H54 (cell line): Measurements from ENCODE around the gene FRMPD4.
"Not testable (repeated sequence)": the region's sequence is repeated elsewhere in the genome, so short reads cannot be mapped to it uniquely, and the experiment has no call there.

Source experiments
- DNase-seq: peaks from one replicate; pipeline ENCODE4 v3.0.0; 2011; ENCODE audit warnings: low spot score, mixed read lengths; ENCODE audit not compliant: insufficient read length
- FAIRE-seq: peaks from 3 replicates; lab custom pipeline; 2011; peaks lifted over from hg19 to GRCh38; lab: Jason Lieb, UNC
- POLR2A ChIP-seq: IDR thresholded peaks from 2 replicates; pipeline ENCODE4 v1.6.1; 2011; ENCODE audit warnings: low read depth, mild to moderate bottlenecking, low read length

The FRMPD4 gene

DNA sequence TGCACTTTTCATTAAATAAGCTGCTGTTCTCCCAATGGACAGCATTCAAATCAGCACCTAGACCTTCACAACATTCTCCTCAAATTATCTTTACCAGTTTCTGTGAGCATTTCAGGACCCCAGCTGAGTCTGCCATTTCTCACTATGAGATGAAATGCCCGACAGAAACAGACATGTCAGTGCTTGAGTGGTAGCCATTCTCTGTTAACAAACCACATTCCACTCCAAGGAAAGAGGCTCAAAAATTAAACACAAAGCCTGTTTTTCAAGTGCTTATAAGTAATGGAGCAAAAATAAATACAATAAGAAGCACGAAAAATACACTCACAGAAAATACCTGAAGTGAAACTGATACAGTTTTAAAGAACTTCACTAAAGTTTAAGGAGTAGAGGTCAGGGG, 332.8 kb downstream of the FRMPD4 start:
- TF ChIP-seq POLR2A, result no peak
- DNase-seq (no peak), FAIRE-seq (no peak)

- no peak for DNase-seq
- TF ChIP-seq POLR2A, result no peak
- no peak for FAIRE-seq
Observed at GRCh38 chrX:12480956-12481355, 342.7 kb downstream of the FRMPD4 start.

DNA sequence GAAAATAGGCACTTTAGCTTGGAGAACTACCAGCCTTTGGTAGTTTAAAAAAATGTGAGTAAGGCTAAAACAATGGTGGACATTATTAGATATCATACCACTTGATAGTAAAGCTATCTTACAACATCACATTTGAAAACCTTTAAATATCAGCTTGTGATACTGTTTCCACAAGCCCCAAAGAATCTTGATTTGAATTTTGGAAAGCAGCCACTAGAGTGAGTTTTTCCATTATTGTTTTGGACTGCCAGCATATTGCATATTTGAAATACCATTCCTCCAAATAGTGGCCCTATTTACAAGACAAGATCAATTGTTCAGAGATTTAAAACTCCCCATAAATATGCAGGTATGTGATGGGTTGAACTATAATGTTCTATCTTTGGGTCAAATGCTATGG, 349.9 kb downstream of the FRMPD4 start:
- FAIRE-seq (no peak), DNase-seq (no peak)
- no peak for TF ChIP-seq POLR2A

DNA sequence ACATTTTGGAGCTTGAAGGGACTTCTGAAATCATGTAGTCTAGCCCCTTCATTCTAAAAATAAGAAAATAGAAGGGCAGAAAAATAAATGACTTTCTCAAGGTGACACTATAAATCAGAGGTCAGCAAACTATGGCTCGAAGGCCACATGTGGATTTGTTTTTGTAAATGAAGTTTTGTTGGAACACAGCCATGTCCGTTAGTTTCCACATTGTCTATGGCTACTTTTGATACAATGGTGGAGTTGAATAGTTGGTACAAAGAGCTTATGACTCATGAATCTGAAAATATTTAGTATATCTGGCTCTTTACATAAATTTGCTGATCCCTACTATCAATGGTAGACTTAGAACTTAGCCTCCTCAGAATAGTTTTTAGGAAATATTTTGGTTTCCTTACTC, 350.5 kb downstream of the FRMPD4 start:
- FAIRE-seq (no peak), DNase-seq (no peak)
- TF ChIP-seq POLR2A, result no peak

DNA sequence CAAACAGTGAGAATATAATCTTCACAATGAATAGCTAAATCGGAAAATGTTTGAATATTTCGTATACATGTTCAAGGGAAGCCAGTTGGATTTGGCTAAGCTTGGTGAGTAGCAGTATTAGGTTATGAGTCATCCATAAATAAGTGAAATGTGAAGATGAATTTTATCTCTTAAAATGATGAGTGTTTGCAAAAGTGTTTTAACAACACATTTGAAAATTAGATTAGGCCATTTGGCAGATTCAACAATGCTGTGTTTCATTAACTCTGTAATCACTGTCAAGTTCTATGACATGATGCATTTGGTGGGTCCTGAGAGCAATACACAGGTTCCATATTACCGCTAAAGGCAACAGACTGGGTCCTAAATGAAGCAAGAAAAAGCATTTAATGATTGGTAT, 351.1 kb downstream of the FRMPD4 start:
- FAIRE-seq, result no peak
- DNase-seq, result no peak
- TF ChIP-seq POLR2A, result no peak

DNA sequence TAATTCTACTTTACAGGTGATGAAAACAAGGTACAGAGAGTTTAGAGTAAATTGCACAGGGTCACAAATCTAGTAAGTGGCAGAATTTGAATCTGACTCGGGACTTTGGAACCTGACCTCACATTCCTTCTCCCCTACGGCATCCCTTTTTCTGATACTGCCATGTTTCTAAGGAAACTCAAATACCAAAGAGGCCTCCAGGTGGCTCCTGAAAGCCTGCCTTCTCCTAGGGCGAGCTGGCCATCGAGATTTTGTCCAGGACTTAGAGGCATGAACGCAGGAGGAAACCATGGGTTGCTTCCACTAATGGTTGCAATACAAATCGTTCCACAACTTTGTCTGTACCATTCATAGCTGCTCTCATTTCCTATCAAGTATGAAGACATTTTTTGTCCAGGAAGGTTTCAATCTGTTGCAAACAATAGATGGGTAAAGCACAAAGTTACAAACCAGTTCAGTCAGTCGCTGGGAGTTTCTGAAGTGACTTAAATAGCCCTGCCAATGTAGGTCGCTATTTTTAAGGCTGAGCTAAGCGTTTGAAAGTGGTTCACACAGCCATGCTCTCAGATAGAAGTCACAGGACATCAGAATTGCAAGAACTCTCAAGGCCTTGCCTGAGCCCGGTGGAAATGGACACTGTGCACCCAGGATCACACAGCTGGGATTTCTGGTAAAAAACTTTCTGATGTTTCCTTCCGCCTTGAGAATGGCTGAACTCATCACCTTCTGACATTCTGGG, 356.3 kb downstream of the FRMPD4 start:
- DNase-seq, result no peak
- no peak for FAIRE-seq

DNA sequence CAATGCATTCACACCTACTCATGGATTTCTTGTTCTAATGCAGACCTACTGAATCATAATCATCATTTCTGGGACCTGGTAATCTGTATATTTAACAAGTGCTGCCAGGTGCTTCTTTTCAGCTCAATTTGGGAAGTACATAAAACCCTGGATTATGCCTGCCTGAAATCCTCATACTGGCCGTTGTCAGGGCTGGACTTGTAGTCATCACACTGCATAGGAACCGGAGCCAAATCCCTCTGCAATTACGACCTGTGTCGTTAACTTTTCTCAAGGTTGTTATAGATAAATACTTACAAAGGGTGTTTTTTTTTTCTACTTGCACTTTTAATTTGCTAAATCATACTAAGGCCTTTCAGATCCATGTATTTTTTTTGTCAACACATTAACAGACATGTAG, 358.1 kb downstream of the FRMPD4 start:
- no peak for TF ChIP-seq POLR2A
- DNase-seq, result no peak
- FAIRE-seq, result no peak

More for the DNA sequence above, 356.3 kb downstream of the FRMPD4 start:
- TF ChIP-seq POLR2A, result no peak

GRCh38 chrX:12497832-12498591, 359.7 kb downstream of the FRMPD4 start:
- DNase-seq, result no peak
- no peak for FAIRE-seq
- TF ChIP-seq POLR2A, result no peak

DNA sequence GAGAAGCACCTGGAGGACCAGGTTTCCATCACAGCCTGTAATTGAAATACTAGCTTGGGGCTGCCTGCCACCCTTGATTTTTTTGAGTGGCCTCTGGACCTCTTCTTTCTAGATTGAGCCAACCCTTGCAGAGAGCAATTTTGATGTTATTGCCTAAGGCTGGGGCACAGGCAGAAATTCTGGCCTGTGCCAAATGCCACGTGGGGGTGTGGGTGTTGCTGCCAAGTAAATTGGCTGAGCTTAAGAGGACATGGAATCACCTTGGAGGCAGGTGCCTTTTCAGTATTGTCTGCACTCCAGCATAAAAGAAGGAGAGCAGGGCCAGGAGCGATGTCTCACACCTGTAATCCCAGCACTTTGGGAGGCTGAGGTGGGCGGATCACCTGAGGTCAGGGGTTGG, 366.9 kb downstream of the FRMPD4 start:
- DNase-seq (no peak), FAIRE-seq (no peak)
- TF ChIP-seq POLR2A, result no peak

GRCh38 chrX:12515384-12515783, 377.1 kb downstream of the FRMPD4 start:
- FAIRE-seq, result not testable (repeated sequence)

GRCh38 chrX:12526306-12526705, 388.0 kb downstream of the FRMPD4 start:
- no peak for FAIRE-seq
- no peak for DNase-seq
- TF ChIP-seq POLR2A, result no peak

More at GRCh38 chrX:12515384-12515783, 377.1 kb downstream of the FRMPD4 start:
- DNase-seq, result not testable (repeated sequence)

GRCh38 chrX:12538096-12538495, 399.8 kb downstream of the FRMPD4 start:
- not testable (repeated sequence) for FAIRE-seq, DNase-seq

DNA sequence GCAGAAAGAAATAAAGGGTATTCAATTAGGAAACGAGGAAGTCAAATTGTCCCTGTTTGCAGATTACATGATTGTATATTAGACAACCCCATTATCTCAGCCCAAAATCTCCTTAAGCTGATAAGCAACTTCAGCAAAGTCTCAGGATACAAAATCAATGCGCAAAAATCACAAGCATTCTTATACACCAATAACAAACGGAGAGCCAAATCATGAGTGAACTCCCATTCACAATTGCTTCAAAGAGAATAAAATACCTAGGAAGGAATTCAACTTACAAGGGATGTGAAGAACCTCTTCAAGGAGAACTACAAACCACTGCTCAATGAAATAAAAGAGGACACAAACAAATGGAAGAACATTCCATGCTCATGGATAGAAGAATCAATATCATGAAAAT, 404.0 kb downstream of the FRMPD4 start:
- FAIRE-seq, DNase-seq: not testable (repeated sequence)

DNA sequence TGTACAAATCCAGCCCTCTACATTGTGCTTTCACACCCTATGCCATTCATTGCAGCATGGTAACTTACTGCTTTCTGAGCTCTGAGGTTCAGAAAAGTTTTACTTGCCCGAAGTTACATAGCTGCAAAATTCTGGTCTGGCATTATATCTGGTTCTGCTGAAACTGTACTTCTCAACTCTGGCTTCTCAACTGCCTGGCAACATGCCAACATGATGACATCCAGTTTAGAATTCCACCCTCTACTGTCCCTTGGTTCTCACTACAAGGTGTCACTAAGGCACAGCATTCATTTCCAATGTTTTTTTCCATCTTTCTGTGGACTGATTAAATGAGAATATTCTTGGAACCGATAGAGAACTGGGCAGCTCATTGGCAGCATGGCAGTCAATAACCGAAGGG, 410.1 kb downstream of the FRMPD4 start:
- FAIRE-seq (no peak), DNase-seq (no peak)
- TF ChIP-seq POLR2A, result no peak

- TF ChIP-seq POLR2A, result no peak
- DNase-seq (no peak), FAIRE-seq (no peak)
Observed at GRCh38 chrX:12548746-12549145, 410.5 kb downstream of the FRMPD4 start.
